Stimulated activated CD4-positive, alpha-beta T cell treated with anti-CD3 and anti-CD28 coated beads, Interleukin-12 subunit alpha, Interleukin-12 subunit beta, amount 100 ng/mL, for 48 hours (primary cell): ENCODE data around the gene MED20.
A peak's percentile ranks its signal among the peaks of the same experiment; 100 is the strongest.
"Not testable (repeated sequence)": the region's sequence is repeated elsewhere in the genome, so short reads cannot be mapped to it uniquely, and the experiment has no call there.

Source experiments
- DNase-seq, 3 donors: peaks; one replicate each; pipeline ENCODE4 v3.0.0-alpha.2; 2020; ENCODE audit warnings: low read depth in 2 of 3, low spot score in 1 of 3

The MED20 gene, protein sequence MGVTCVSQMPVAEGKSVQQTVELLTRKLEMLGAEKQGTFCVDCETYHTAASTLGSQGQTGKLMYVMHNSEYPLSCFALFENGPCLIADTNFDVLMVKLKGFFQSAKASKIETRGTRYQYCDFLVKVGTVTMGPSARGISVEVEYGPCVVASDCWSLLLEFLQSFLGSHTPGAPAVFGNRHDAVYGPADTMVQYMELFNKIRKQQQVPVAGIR

DNA sequence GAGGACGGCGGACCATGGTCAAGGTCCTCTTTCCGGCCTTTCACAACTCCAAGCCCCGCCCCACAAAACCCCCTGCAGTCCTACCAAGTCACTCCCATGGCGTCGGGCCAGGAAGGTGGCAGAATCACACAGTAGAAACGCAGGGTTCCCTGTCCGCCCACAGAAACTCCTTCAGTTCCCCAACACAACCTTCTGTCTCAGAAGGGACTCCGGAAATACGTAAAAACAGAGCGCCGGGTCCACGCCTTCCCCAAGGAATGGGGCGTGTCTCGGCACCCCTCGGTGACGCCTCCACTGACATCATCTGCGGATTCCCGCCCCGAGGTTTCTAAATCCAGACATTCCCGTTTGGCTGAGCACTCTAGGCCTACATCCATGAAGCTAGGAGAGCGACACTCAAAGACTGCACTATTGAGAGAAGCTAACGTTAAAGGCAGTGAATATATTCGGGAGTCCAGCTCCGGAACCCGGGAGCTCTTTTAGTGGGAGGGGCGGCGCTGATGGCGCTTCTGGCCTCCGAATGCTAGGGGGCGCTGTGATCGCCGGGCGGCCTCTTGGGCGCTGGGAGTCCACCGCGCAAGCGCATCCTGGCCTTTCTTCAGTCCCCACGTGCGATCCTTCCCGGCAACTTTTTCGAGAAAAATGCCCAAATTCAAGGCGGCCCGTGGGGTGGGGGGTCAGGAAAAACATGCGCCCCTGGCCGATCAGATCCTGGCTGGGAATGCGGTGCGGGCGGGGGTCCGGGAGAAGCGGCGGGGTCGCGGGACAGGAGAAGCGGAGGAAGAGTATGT is at the start of gene MED20, which contains the start of gene BYSL:
Gene MED20 (minus strand): TSS at position 219 of the 791 bp plus-strand sequence. CDS start 121 bp downstream, at position 98.
Gene BYSL (plus strand): TSS at position 579 of the 791 bp plus-strand sequence. CDS start 64 bp downstream, at position 643.
- DNase-seq = peak; percentile 88 to 96 (median 91)

DNA sequence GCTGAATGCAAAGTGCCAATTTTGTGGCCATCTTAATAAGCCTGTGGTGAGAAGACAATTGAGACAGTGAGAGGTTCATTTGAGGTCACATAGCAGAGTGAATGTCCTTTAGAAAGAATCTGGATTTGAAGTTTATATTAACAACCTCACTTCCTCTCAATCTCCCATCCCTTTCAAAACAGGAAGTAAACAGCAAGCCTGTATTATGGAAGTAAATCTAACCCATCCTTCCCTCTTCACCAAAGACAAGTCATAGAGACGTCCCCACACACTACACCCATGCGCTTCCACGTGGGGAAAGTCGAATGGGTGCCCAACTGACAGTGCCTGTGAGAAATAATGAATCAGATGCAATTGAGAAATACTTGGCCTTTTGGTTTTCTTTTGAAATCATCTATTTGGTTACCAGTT is 49.5 kb upstream of the MED20 start:
- peak; percentile 53 to 64 (median 61) for DNase-seq

- no peak for DNase-seq
Measured at GRCh38 chr6:41967312-41968287, 46.7 kb upstream of the MED20 start.

GRCh38 chr6:41966961-41967311 is 46.0 kb upstream of the MED20 start:
- DNase-seq = no peak

DNA sequence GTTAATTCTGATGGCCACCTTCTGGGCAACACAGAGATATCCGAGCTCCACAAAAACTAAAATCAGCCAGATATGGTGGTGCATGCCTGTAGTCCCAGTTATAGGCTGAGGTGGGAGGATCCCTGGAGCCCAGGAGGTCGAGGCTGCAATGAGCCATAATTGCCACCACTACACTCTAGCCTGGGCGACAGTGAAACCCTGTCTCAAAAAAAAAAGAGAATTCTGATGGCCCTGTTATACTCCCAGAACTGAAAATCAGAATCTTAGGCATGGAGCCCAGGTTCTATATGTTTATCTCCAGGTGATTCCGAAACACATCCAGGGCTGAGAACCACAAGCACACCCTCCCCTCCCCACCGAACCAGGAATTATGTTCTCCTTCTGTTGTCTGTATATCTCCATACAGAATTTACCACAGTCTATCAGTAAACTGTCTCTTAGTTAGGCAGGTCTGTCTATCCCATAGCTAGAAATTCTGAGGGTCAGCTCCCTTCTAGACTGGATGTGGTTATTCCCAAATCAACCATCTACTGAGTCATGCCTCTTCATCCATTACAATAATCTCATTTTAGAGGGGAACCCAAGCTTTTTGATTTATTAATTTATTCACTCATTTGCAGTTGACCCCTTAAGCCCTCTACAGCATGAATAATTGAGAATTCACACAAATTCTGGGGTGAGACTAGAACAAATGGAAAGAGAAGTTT is 45.4 kb upstream of the MED20 start:
- no peak for DNase-seq

DNA sequence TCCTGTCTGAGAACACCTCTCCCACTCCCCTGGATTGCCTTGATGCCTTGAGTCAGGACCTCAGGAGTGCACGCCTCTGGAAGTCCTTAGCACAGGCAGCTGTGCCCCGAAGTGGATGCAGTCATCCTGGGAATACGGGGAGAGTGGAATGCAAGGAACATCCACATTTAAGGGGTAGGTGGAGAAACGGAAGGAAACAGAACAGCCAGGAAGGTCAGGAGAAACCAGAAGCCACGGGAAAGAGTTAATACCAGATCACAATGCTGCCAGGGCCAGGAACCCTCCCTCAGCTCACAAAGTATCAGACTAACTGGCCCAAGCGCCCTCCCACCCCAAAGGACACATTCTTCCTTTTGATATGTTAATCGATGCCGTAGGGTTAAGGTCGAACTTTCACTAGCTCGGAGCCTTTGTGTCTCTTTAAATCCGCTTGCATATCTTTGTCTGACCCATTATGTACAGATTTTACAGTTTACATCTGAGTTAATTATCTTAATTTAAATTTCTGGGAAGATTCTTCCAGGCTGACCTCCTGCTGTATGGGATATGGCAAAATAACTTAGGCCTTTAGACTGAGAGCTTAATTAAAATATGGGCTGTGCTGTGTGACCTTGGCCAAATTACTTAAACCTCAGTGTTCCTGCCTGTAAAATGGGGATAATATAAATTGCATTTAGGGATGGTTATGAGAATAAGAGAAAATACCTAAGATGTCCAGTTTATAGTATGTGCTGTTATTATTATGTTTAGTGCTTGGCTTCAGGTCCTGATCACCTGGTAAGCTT is 44.7 kb upstream of the MED20 start:
- no peak for DNase-seq

DNA sequence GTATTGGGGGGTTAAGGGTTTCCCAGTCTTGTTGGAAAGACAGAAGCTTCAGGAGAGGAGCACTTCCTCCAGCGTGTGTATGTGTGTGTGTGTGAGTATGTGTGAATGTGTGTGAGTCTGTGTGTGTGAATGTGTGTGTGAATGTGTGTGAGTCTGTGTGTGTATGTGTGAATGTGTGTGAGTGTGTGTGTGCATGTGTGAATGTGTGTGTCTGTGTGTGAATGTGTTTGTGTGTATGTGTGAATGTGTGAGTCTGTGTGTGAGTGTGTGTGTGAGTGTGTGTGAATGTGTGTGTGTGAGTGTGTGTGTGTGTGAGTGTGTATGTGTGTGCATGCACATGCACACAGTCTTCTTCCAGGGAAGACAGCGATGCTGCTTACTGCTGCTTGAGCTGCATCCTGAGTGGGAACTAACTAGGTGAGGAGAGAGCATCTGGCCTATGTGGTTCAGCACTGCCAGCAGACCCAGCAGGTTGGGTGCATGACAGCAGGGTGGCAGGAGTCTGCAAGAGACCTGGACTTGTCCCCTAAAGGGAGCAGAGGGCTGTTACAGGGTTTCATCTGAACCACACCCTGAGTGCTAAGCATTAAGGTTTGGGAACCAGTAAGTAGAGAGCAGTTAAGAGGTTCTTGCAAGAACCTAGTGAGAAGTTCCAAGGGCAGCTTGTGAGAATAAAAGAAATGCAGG is 43.4 kb upstream of the MED20 start:
- no peak for DNase-seq

DNA sequence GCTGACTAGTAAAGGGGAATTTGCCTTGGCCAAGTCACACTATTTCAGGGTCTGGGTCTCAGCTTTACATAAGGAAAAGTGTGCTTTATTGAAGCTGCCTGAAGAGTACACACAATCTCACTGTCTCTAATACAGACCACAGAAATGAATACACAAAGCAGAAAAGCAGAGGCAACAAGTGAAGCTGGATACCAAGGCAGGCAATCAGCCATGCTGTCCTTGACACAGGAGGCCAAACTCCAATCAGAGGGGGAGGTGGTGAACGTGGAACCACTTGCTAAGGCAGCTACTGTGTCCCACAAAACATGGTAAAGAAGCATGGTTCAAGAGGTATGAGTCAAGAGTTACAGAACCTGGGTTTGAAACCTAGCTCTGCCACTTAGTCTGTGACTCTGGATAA is 42.4 kb upstream of the MED20 start:
- DNase-seq = no peak

GRCh38 chr6:41960028-41960427 is 39.1 kb upstream of the MED20 start:
- DNase-seq = no peak

DNA sequence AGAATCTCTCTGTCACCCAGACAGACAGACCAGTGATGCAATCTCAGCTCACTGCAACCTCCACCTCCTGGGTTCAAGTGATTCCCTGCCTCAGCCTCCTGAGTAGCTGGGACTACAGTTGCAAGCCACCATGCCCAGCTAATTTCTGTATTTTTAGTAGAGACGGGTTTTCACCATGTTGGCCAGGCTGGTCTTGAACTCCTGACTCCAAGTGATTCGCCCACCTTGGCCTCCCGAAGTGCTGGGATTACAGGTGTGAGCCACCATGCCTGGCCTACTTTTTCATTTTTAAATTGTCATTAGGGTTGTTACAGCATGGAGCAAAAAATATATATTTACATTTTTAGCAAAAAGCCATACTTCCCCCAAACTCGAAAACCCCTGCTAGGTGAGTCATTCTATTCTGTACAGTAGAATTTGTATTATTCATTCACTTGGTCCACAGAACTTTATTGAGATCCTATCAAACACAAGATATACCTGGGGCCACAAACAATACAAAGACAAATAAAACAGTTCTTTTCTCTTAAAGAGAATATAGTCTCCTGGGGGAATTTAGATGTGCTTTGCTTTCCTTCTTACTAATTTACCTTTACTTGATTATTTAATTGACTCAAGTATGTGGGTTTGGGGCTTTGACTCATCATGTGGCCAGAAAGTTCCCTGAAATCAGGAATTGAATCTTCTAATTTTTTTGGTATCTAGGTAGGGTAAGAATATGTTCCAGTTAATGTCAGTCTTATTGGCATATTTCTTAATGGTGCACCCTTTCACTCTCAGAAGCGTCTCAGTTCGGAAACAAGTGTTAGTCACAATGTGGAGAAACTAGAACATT is 37.3 kb upstream of the MED20 start:
- no peak for DNase-seq

DNA sequence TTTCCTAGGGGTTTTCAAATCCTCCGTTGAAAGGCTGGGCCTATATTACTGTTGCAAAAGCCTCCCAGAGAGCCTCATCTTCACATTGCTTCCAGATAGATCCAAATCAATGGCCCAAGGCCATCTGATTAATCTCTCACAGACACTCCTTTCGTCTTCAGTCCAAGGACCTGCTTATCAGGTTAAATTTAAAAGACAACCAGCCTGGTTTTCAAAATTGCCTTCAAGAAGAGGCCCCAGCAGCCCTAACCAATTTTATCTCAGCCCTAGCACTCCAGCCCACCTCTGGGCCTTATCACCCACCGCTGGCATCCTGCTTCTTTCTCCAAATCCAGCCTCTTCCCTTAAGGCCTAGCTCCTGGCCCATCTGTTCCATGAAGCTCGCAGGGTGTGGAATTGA is 36.2 kb upstream of the MED20 start:
- no peak for DNase-seq

GRCh38 chr6:41955412-41955811 is 34.5 kb upstream of the MED20 start:
- DNase-seq = no peak

DNA sequence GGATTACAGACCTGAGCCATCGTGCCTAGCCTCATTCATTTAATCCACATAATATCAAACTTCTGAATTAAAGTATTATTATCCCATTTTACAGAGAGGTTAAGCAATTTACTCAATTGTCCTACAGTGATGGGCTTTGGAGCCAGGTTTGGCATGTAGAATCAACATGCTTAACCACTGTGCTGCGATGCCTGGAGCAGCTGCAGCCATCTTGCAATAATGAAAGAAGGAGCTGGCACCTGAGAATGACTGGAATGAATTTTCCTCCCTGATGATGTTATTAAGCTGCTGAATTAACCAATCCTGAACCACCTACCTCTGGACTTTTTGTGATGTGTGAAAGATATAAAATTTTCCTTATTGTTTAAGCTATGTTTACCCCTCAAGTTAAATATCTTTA is 33.7 kb upstream of the MED20 start:
- no peak for DNase-seq

DNA sequence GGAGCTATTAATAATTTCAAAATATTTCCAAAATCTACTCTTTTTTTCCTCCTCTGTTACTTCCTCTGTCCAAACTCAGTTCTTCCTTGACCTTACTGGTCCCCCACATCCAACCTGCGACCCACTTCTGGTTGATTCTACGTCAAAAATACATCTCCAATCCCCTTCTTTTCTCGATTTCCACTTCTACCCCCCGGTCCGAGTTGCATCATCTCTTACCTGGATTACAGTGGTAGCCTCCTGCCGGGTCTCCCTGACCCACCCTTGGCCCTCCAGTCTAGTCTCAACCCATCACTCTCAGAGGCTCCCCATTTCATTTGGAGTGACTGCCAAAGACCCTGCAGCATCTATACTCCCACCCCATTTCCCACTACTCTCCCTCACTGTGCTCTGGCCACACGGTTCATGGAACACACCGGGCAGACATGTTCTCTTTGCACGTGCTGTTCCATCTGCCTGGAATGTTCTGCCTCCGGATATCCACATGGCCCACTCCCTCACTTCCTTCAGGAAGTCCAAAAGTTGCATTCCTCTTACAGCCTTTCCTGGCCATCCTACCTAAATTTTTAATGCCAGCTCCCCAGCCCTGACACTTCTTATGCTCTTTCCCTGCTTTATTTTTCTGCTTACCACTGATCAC is 26.8 kb upstream of the MED20 start:
- no peak for DNase-seq

DNA sequence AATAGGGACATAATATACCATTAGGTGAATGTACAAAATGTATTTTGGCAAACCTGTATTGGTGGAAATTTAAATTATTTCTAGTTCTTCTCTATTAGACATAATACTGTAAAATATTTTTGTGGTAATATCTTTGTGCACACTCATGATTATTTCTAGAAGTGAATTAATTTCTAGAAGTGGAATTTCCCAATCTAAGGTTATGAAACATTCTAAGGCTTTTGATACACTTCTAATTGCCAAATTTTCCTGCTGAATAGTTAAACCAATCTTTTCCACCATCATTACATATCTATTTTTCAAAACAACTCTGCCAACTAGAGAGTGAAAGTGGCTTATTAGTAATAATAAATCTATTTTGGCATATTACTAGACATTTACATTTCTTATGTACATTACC is 22.5 kb upstream of the MED20 start:
- DNase-seq = no peak

- DNase-seq = not testable (repeated sequence)
Measured at GRCh38 chr6:41942882-41943281, 21.9 kb upstream of the MED20 start.

- no peak for DNase-seq
Measured at GRCh38 chr6:41942067-41942851, 21.3 kb upstream of the MED20 start.
